T47D (cell line): ENCODE measurements around the gene MBD3.

Experiments
- DNase-seq, 2 experiments: peaks; one replicate each; pipeline versions ENCODE4 v3.0.0 to v3.0.0-alpha.2; 2011 to 2012; ENCODE audit warnings: low read depth in 1 of 2, low spot score in 1 of 2
- JUND ChIP-seq: IDR thresholded peaks from 2 replicates; pipeline ENCODE4 v1.6.1; 2012; ENCODE audit warnings: low read depth
- in situ Hi-C: cut with HindIII; loops from 2 replicates; pipeline ENCODE4 v1.10.0; 2016; ENCODE audit warnings: low sequenced_read_pairs, low pct_unique_long_range_greater_than_20kb

MBD3 gene

GRCh38 chr19:1602091-1602707, 9.5 kb upstream of the MBD3 start:
- in situ Hi-C loops: no loop called here
- TF ChIP-seq JUND: no peak
- no peak for DNase-seq

- in situ Hi-C loops: no loop called here
- no peak for DNase-seq
- no peak for TF ChIP-seq JUND
Measured at GRCh38 chr19:1601613-1602064, 9.0 kb upstream of the MBD3 start.

- no peak for TF ChIP-seq JUND
- in situ Hi-C loops: no loop called here
- no peak for DNase-seq
Measured at GRCh38 chr19:1599460-1599846, 6.8 kb upstream of the MBD3 start.

GRCh38 chr19:1598777-1599459, 6.3 kb upstream of the MBD3 start:
- in situ Hi-C loops: no loop called here
- DNase-seq: no peak
- TF ChIP-seq JUND: no peak

- no peak for DNase-seq
- no peak for TF ChIP-seq JUND
- in situ Hi-C loops: no loop called here
Measured at GRCh38 chr19:1593501-1593772, 772 bp upstream of the MBD3 start.

- DNase-seq: peak; percentile 83 to 92
- no peak for TF ChIP-seq JUND
- in situ Hi-C loops: no loop called here
Measured at GRCh38 chr19:1592024-1592754, 476 bp downstream of the MBD3 start.

GRCh38 chr19:1591421-1592023, 1.1 kb downstream of the MBD3 start:
- no peak for DNase-seq
- in situ Hi-C loops: no loop called here
- TF ChIP-seq JUND: no peak

GRCh38 chr19:1590641-1591397, 1.8 kb downstream of the MBD3 start:
- in situ Hi-C loops: no loop called here
- no peak for TF ChIP-seq JUND
- peak in 1 of 2 experiments; percentile 35 for DNase-seq

GRCh38 chr19:1587872-1588271, 4.8 kb downstream of the MBD3 start:
- in situ Hi-C loops: no loop called here
- DNase-seq: peak in 1 of 2 experiments; percentile 48
- TF ChIP-seq JUND: no peak

GRCh38 chr19:1585243-1585580, 7.5 kb downstream of the MBD3 start:
- in situ Hi-C loops: no loop called here
- TF ChIP-seq JUND: no peak
- DNase-seq: no peak

- TF ChIP-seq JUND: no peak
- in situ Hi-C loops: no loop called here
Measured at GRCh38 chr19:1584500-1585242, 8.0 kb downstream of the MBD3 start.

GRCh38 chr19:1582201-1582600, 10.5 kb downstream of the MBD3 start:
- no peak for TF ChIP-seq JUND
- no peak for DNase-seq
- in situ Hi-C loops: no loop called here

More at GRCh38 chr19:1584500-1585242, 8.0 kb downstream of the MBD3 start:
- no peak for DNase-seq
